Ishikawa (cell line): Measurements from ENCODE around the gene FGF2.

ENCODE experiments used
- CEBPB ChIP-seq: IDR thresholded peaks from 2 replicates; pipeline ENCODE4 v1.6.1; 2012
- CREB1 ChIP-seq: IDR thresholded peaks from 2 replicates; pipeline ENCODE4 v1.6.1; 2012; ENCODE audit warnings: low read depth
- EGR1 ChIP-seq: IDR thresholded peaks from 2 replicates; pipeline ENCODE4 v1.6.1; 2012
- EP300 ChIP-seq: IDR thresholded peaks from 2 replicates; pipeline ENCODE4 v1.6.1; 2012; ENCODE audit warnings: borderline replicate concordance
- FOXM1 ChIP-seq: IDR thresholded peaks from 2 replicates; pipeline ENCODE4 v1.6.1; 2012; ENCODE audit warnings: low read depth, borderline replicate concordance
- NFIC ChIP-seq: IDR thresholded peaks from 2 replicates; pipeline ENCODE4 v1.6.1; 2012
- RAD21 ChIP-seq: IDR thresholded peaks from 2 replicates; pipeline ENCODE4 v1.6.1; 2012; ENCODE audit warnings: low read depth
- TAF1 ChIP-seq: IDR thresholded peaks from 2 replicates; pipeline ENCODE4 v1.6.1; 2012; ENCODE audit warnings: low read depth, mild to moderate bottlenecking
- TCF12 ChIP-seq: IDR thresholded peaks from 2 replicates; pipeline ENCODE4 v1.6.1; 2012; ENCODE audit warnings: low read depth
- TEAD4 ChIP-seq: IDR thresholded peaks from 2 replicates; pipeline ENCODE4 v1.6.1; 2012
- YY1 ChIP-seq: IDR thresholded peaks from 2 replicates; pipeline ENCODE4 v1.6.1; 2012; ENCODE audit warnings: low read depth
- ZBTB7A ChIP-seq: IDR thresholded peaks from 2 replicates; pipeline ENCODE4 v1.6.1; 2012; ENCODE audit warnings: low read depth
- TF ChIP-seq, protein P1 (sequence below): IDR thresholded peaks from 2 replicates; pipeline ENCODE4 v1.6.1; 2012
- TF ChIP-seq, protein P2 (sequence below): IDR thresholded peaks from 2 replicates; pipeline ENCODE4 v1.6.1; 2012; ENCODE audit warnings: low read depth, mild to moderate bottlenecking
- TF ChIP-seq, protein P3 (sequence below): IDR thresholded peaks from 2 replicates; pipeline ENCODE4 v1.6.1; 2012

Gene FGF2

DNA sequence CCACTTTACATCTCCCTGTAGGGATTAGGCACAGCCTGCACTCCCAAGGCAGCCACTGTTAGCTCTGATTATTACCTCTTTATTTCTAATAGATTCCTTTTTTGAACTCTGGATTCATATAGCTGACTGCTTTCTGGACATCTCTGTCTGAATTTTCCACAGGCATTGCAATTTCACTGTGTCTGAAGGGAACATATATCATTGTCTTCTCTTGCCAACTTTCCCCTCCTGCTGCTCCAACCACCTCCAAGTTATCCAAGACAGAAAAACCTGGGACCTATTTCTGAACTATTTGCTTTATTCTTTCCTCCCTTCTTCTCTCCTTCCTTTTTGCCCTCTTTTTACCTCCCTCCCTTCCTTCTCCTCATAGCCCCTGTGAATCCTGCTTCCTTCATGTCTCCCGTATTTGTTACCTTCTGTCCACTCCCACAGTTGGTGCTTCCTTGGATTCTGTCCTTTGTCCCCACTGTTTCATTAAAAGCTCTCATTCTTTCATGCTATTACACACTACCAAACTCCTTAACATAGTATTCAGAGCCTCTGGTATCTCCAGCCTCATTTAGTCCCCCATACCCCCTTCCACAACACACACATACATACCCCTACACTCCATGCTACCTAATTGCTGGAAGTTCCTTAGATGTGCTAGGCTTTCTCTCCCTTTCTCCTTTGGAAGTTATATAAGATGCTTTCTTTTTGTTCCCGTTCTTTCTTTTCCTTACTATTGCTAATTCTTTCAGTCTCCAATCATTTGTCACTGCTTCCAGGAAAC is 34.7 kb downstream of the FGF2 start:
- TF ChIP-seq RAD21: no peak
- TF ChIP-seq, protein P1, sequence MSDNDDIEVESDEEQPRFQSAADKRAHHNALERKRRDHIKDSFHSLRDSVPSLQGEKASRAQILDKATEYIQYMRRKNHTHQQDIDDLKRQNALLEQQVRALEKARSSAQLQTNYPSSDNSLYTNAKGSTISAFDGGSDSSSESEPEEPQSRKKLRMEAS: no peak

DNA sequence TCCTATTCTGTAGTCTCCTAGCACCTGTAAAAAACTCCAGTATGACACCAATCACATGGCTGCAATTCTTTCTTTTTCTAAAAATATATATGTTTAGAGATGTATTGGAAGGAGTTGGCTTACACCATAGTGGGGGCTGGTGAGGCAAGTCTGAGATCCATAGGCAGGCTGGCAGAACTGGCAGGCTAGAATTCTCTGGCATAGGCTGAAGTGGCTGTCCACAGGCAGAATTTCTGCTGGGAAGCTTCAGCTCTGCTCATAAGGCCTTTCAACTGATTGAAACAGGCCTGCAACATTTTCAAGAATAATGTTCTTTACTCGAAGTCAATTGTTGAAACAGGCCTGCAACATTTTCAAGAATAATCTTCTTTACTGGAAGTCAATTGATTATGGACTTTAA is 37.0 kb downstream of the FGF2 start:
- TF ChIP-seq, protein P1: no peak
- TF ChIP-seq FOXM1 (no peak), TAF1 (no peak), RAD21 (no peak), NFIC (no peak), EGR1 (no peak), TCF12 (no peak), EP300 (no peak), ZBTB7A (no peak), TEAD4 (no peak), YY1 (no peak)
- TF ChIP-seq, protein P2, sequence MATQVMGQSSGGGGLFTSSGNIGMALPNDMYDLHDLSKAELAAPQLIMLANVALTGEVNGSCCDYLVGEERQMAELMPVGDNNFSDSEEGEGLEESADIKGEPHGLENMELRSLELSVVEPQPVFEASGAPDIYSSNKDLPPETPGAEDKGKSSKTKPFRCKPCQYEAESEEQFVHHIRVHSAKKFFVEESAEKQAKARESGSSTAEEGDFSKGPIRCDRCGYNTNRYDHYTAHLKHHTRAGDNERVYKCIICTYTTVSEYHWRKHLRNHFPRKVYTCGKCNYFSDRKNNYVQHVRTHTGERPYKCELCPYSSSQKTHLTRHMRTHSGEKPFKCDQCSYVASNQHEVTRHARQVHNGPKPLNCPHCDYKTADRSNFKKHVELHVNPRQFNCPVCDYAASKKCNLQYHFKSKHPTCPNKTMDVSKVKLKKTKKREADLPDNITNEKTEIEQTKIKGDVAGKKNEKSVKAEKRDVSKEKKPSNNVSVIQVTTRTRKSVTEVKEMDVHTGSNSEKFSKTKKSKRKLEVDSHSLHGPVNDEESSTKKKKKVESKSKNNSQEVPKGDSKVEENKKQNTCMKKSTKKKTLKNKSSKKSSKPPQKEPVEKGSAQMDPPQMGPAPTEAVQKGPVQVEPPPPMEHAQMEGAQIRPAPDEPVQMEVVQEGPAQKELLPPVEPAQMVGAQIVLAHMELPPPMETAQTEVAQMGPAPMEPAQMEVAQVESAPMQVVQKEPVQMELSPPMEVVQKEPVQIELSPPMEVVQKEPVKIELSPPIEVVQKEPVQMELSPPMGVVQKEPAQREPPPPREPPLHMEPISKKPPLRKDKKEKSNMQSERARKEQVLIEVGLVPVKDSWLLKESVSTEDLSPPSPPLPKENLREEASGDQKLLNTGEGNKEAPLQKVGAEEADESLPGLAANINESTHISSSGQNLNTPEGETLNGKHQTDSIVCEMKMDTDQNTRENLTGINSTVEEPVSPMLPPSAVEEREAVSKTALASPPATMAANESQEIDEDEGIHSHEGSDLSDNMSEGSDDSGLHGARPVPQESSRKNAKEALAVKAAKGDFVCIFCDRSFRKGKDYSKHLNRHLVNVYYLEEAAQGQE: no peak
- TF ChIP-seq, protein P3, sequence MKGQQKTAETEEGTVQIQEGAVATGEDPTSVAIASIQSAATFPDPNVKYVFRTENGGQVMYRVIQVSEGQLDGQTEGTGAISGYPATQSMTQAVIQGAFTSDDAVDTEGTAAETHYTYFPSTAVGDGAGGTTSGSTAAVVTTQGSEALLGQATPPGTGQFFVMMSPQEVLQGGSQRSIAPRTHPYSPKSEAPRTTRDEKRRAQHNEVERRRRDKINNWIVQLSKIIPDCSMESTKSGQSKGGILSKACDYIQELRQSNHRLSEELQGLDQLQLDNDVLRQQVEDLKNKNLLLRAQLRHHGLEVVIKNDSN: no peak

- TF ChIP-seq, protein P1: no peak
- TF ChIP-seq CEBPB (no peak), CREB1 (no peak), TCF12 (no peak), RAD21 (no peak), YY1 (no peak), ZBTB7A (no peak), EP300 (no peak)
- TF ChIP-seq, protein P2: no peak
- TF ChIP-seq, protein P3: no peak
Measured at GRCh38 chr4:122865425-122865824, 38.8 kb downstream of the FGF2 start.

GRCh38 chr4:122873146-122873545 is 46.5 kb downstream of the FGF2 start:
- no peak for TF ChIP-seq ZBTB7A
- no peak for TF ChIP-seq CEBPB
- TF ChIP-seq, protein P1: no peak
- no peak for TF ChIP-seq RAD21
- no peak for TF ChIP-seq FOXM1
- TF ChIP-seq TEAD4: no peak
- no peak for TF ChIP-seq EGR1
- TF ChIP-seq, protein P2: no peak
- no peak for TF ChIP-seq EP300
- no peak for TF ChIP-seq TCF12
- TF ChIP-seq CREB1: no peak
